Prostate gland (tissue), 2 donors: ENCODE data around the gene IL10RB. TPM values are rescaled to one million over a fixed set of nuclear protein-coding genes. Genes with fewer than 3 reads are reported as not detected.

Experiments used
- DNase-seq: peaks from one replicate; pipeline ENCODE4 v3.0.0-alpha.2; 2019; ENCODE audit warnings: low spot score
- H3K27ac ChIP-seq, 2 donors: fragments of 200-600 bp; sonication (generic); 2 replicates each; pipeline ENCODE4 v1.5.1; 2017 to 2019
- H3K27me3 ChIP-seq: fragments of 200-600 bp; sonication (generic); replicated peaks from 2 replicates; pipeline ENCODE4 v1.5.1; 2019; ENCODE audit not compliant: insufficient read depth
- H3K36me3 ChIP-seq, 2 donors: fragments of 200-600 bp; sonication (generic); 1 replicate in 1 of 2; 2 replicates in 1 of 2; pipeline versions ENCODE4 v1.5.1 to v1.8.1; 2017 to 2019
- H3K4me1 ChIP-seq: fragments of 200-600 bp; sonication (generic); replicated peaks from 2 replicates; pipeline ENCODE4 v1.5.1; 2019
- H3K4me3 ChIP-seq, 2 donors: fragments of 200-600 bp; sonication (generic); 2 replicates each; pipeline ENCODE4 v1.5.1; 2017 to 2019
- H3K9me3 ChIP-seq: fragments of 200-600 bp; sonication (generic); 2 replicates; pipeline ENCODE4 v1.5.1; 2017
- POLR2A ChIP-seq: fragments of 450-650 bp; IDR thresholded peaks from one replicate; pipeline ENCODE4 v1.6.1; 2016; ENCODE audit warnings: antibody characterized with exemption, mild to moderate bottlenecking
- POLR2AphosphoS5 ChIP-seq: sonication (generic); formaldehyde crosslinking; IDR thresholded peaks from one replicate; pipeline ENCODE4 v1.6.1; 2017; ENCODE audit warnings: antibody characterized with exemption
- WGBS: methylation state at CpG from one replicate; pipeline ENCODE4 v1.1.5; 2018; 5-methylcytosine and 5-hydroxymethylcytosine counted together
- intact Hi-C: fragments of 100-400 bp; cut with DNase I; formaldehyde crosslinking; loops from one replicate; pipeline ENCODE4 v1.14.2; 2022
- total RNA-seq, 2 donors: library from RNA; depleted of rRNA; stranded (reverse); fragments of >200 nt; gene quantifications; one replicate each; pipeline ENCODE4 v1.1.0, GENCODE V29; 2016
- TF ChIP-seq, protein P1 (sequence below), 4 experiments: fragments of 200-600 bp in 2 of 4; fragments of 450-650 bp in 2 of 4; sonication (generic) in 2 of 4; IDR thresholded peaks; 1 replicate in 3 of 4; 2 replicates in 1 of 4; pipeline ENCODE4 v1.5.1; 2016 to 2019; ENCODE audit warnings: antibody characterized with exemption in 4 of 4, mild to moderate bottlenecking in 2 of 4, moderate library complexity in 2 of 4

IL10RB gene
- total RNA-seq, 2 donors from 2014 or later = 29.3 to 30.8 TPM

DNA sequence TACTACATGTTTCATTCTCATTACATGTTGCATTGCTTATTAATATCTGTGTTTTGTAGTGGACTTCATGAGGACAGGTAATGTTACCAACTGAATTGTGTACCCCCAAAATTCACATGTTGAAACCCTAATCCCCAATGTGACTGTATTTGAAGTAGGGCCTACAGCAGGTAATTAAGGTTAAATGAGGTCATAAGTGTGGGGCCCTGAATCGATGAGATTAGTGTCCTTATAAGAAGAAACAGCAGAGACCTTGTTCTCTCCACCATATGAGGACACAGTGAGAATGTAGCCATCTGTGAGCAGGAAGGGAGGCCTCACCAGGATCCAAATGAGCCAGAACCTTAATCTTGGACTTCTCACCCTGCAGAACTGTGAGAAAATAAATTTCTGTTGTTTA, 43.6 kb downstream of the IL10RB start:
- no peak overlapping the region for H3K27ac ChIP-seq
- TF ChIP-seq POLR2AphosphoS5 = no peak
- TF ChIP-seq, protein P1, sequence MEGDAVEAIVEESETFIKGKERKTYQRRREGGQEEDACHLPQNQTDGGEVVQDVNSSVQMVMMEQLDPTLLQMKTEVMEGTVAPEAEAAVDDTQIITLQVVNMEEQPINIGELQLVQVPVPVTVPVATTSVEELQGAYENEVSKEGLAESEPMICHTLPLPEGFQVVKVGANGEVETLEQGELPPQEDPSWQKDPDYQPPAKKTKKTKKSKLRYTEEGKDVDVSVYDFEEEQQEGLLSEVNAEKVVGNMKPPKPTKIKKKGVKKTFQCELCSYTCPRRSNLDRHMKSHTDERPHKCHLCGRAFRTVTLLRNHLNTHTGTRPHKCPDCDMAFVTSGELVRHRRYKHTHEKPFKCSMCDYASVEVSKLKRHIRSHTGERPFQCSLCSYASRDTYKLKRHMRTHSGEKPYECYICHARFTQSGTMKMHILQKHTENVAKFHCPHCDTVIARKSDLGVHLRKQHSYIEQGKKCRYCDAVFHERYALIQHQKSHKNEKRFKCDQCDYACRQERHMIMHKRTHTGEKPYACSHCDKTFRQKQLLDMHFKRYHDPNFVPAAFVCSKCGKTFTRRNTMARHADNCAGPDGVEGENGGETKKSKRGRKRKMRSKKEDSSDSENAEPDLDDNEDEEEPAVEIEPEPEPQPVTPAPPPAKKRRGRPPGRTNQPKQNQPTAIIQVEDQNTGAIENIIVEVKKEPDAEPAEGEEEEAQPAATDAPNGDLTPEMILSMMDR (IDR thresholded peaks at IDR 0.05) = no peak
- no peak for TF ChIP-seq POLR2A
- no peak overlapping the region for H3K4me3 ChIP-seq
- H3K4me1 ChIP-seq = no peaks in the 10 kb centered on the region
- peak; percentile 1 for DNase-seq
- WGBS = 100% methylated on average over 1 of the region's 1 CpG
- no peaks in the 10 kb centered on the region for H3K36me3 ChIP-seq
- intact Hi-C loops = no loop called here
- no peaks in the 10 kb centered on the region for H3K27me3 ChIP-seq
- no peaks in the 10 kb centered on the region for H3K9me3 ChIP-seq

DNA sequence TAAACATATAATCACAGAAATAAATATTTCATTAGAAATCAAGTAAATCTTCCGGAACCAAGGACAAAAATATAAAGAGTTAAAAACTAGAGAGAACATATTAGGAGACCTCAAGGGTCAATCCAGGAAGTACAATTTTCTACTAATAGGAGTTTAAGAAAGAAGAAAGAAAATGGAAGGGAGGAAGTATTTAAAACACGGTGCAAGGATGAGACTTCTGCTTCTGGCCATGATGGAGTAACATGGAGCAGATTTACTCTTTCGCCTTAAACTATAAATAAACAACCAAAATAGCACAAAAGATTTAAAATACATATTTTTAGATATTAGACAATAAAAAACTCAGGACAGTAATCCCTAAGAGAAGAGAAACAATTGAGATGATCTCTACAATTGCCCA, 46.0 kb downstream of the IL10RB start:
- 90% methylated on average over 3 of the region's 3 CpGs for WGBS
- intact Hi-C loops = no loop called here
- TF ChIP-seq POLR2A = no peak
- TF ChIP-seq, protein P1 (IDR thresholded peaks at IDR 0.05) = no peak
- TF ChIP-seq POLR2AphosphoS5 = no peak
- no peak for DNase-seq
- Histone ChIP-seq H3K9me3 (no peaks in the 10 kb centered on the region), H3K27ac (no peak overlapping the region), H3K4me1 (no peaks in the 10 kb centered on the region), H3K4me3 (no peak overlapping the region), H3K36me3 (no peaks in the 10 kb centered on the region), H3K27me3 (no peaks in the 10 kb centered on the region)

DNA sequence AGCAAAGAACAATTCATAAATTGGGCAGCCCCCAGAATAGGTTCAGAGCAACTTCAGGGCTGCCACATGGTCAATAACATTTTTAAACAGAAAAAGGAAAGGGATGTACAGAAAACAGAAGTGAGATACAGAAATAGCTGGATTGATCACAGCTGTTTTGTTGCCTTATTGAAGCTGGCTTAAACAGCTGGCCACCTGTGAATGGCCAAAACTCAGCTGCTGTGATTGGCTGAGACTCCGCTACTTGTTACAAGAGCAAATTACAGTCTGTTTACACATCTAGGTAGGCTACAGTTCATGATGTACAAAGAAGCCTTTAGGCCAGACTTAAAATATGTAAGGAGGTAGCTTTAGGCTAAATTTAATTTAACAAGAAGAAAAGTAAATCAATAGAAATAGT, 47.0 kb downstream of the IL10RB start:
- DNase-seq = no peak
- no peaks in the 10 kb centered on the region for H3K27me3 ChIP-seq
- H3K4me1 ChIP-seq = no peaks in the 10 kb centered on the region

GRCh38 chr21:33313611-33314010, 47.4 kb downstream of the IL10RB start:
- H3K9me3 ChIP-seq = no peaks in the 10 kb centered on the region
- H3K27ac ChIP-seq = no peak overlapping the region
- 92% methylated on average over 4 of the region's 4 CpGs for WGBS
- TF ChIP-seq POLR2A = no peak
- TF ChIP-seq, protein P1 (IDR thresholded peaks at IDR 0.05) = no peak
- no peak for TF ChIP-seq POLR2AphosphoS5
- H3K4me1 ChIP-seq = no peaks in the 10 kb centered on the region
- DNase-seq = no peak
- no peak overlapping the region for H3K4me3 ChIP-seq
- no peaks in the 10 kb centered on the region for H3K27me3 ChIP-seq
- intact Hi-C loops = no loop called here
- H3K36me3 ChIP-seq = no peaks in the 10 kb centered on the region

More for the DNA sequence above, 47.0 kb downstream of the IL10RB start:
- no peak overlapping the region for H3K27ac ChIP-seq
- no peaks in the 10 kb centered on the region for H3K36me3 ChIP-seq
- TF ChIP-seq POLR2A (no peak), POLR2AphosphoS5 (no peak)
- TF ChIP-seq, protein P1 (IDR thresholded peaks at IDR 0.05) = no peak
- no peaks in the 10 kb centered on the region for H3K9me3 ChIP-seq
- H3K4me3 ChIP-seq = no peak overlapping the region
- WGBS = 96% methylated on average over 1 of the region's 1 CpG
- intact Hi-C loops = no loop called here

GRCh38 chr21:33314111-33314510, 47.9 kb downstream of the IL10RB start:
- Histone ChIP-seq H3K4me3 (no peak overlapping the region), H3K4me1 (no peaks in the 10 kb centered on the region), H3K36me3 (no peaks in the 10 kb centered on the region), H3K27me3 (no peaks in the 10 kb centered on the region), H3K27ac (no peak overlapping the region), H3K9me3 (no peaks in the 10 kb centered on the region)
- no peak for DNase-seq
- WGBS = 88% methylated on average over 4 of the region's 4 CpGs
- TF ChIP-seq, protein P1 (IDR thresholded peaks at IDR 0.05) = no peak
- no peak for TF ChIP-seq POLR2A
- TF ChIP-seq POLR2AphosphoS5 = no peak
- intact Hi-C loops = no loop called here
